ENCODE data around the gene CDHR3.

DNA sequence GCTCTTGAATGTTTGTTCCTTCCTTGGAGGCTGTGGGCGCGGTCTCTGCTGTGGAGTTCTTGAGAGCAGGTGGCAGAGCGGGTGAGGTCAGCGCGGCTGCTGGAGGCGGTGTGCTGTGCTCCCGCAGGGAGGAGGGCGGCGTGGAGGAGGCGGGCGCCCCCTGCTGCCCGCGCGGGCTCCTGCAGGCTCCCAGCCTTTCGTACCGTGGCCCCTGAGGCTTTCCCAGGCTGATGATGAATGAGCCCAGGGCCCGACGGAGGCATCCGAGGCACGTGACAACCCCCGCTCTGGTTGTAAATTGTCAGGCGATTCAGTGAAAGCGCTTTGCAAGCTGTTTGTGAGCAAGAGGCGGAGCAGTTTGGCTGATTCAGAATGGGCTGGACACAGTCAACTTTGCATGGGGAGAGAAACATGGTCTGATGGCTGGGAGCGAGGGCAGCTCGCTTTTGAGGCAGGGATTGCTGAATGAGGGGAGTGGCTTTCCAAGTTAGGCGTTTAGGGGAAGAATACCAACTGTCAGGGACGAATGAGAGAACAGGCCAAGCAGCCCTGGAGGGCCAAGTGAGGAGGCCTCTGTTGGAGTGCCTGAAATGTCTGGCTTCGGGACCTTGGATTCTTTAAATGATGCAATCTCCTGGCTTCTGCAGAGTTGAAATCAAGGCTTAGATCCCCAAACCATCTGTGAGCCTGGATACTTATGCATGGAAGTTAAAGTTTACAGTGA, 46.6 kb downstream of the CDHR3 start:
- TF ChIP-seq EZH2 (IDR thresholded peaks at IDR 0.05; ENCODE audit: borderline replicate concordance, low read length), result no peak
- peak; percentile 74 to 96 for TF ChIP-seq CTCF (conservative IDR thresholded peaks at IDR 0.05 in 1 of 2, IDR thresholded peaks at IDR 0.05 in 1 of 2; ENCODE audit: extremely low read depth in 1 of 2, insufficient read depth in 1 of 2, low read depth in 1 of 2, low read length in 2 of 2)

Data from mammary epithelial cell (primary cell).